NK-92 (cell line): ENCODE data around the gene BICD1.
"Not testable (repeated sequence)": the region's sequence is repeated elsewhere in the genome, so short reads cannot be mapped to it uniquely, and the experiment has no call there.

ENCODE experiments used
- DNase-seq: peaks from one replicate; lab custom pipeline; 2025; ENCODE audit not compliant: unreplicated experiment; lab: John Stamatoyannopoulos, UW

Gene BICD1

DNA sequence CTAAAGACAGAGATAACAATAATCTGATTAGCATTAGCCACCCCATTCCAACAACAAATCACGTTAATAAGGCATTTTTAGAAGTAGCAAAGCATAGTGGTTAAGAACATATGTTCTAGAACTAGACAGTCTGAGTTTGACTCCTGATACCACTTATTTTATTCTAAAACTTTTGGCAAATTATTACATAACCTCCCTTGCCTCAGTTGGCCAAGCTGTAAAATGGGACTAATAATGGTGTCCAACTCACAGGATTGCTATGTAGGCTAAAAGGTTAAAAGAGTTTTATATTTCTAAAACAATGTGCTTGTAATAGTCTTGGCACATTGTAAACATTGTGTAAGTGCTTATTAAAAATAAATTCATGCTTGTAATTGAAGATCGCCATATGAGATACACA is 168.0 kb downstream of the BICD1 start:
- DNase-seq = no peak

GRCh38 chr12:32275520-32275919 is 168.9 kb downstream of the BICD1 start:
- not testable (repeated sequence) for DNase-seq

DNA sequence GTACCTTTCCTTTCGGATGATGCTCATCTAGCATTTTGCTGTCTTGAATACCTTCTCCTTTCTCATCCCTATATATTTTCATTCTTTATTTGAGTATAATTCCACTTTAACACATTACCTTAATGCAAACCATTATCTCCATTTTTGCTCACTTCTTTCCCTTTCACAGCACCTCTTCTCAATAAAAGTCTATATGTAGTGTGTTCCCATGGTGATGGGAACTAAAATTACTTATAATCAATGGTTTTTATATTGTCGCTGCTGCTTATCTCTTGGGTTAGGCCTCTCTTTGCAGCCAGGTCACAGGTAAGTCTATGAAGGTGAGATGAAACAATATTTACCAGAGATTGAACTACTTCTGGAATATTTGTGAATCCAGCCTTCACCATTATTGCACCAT is 171.1 kb downstream of the BICD1 start:
- no peak for DNase-seq

- no peak for DNase-seq
These were observed 174.5 kb downstream of the BICD1 start for GRCh38 chr12:32281098-32281497.

DNA sequence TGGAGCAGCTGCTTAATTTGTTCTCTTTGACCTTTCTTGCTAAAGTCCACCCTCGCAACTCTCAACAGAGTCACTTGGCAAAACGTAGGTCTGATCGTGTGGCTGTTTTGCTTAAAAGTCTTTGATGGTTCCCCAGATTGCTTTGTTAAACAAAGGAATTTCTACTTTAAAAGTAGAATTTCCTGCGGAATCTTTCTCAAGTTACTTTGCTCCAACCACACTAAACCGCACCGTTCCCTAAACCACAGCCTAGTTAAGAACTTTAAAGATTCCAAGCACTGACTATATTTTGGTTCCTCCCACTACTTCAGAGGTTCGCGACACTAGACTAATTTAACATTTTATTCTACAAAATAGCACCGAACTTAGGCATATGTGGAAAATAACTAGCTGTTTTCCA is 177.9 kb downstream of the BICD1 start:
- no peak for DNase-seq

GRCh38 chr12:32285021-32285420 is 178.4 kb downstream of the BICD1 start:
- DNase-seq = no peak

GRCh38 chr12:32285489-32285888 is 178.8 kb downstream of the BICD1 start:
- no peak for DNase-seq

GRCh38 chr12:32290411-32290810 is 183.8 kb downstream of the BICD1 start:
- DNase-seq = no peak

DNA sequence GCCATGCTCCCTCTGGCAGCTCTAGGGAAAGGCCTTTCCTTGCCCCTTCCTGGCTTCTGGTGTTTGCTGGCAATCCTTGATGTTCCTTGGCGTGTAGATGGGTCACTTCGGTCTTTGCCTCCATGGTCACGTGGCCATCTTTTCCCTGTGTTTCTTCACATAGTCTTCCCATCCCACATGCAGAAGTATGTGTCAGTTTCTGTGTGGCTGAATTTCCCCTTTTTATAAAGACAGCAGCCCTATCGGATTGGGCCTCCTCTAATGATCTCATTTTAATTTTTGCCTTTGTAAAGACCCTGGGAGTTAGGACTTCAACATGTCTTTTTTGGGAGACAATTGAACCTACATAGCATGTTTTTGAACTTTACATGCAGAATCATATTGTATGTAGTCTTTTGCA is 185.5 kb downstream of the BICD1 start:
- DNase-seq = no peak

- no peak for DNase-seq
These were observed 187.3 kb downstream of the BICD1 start for GRCh38 chr12:32293808-32294419.

DNA sequence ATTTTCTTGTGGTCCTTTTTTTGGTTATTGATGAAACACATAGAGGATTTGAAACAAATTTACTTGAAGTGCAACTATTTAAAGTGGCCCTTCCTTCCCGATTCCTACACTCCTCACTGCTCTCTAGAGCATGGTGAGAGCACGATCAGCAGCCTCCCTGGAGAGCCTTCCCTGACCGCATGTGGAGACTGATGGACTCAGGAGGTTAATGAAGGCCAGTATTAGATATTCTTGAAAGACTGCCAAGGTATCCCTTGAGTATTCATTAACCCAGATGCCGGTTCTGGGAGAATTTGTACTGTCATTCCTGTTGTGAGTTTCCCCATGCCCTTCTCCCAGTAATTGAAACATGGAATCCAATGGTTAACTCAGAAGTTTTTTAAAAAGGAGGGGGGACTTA is 189.9 kb downstream of the BICD1 start:
- DNase-seq = no peak

DNA sequence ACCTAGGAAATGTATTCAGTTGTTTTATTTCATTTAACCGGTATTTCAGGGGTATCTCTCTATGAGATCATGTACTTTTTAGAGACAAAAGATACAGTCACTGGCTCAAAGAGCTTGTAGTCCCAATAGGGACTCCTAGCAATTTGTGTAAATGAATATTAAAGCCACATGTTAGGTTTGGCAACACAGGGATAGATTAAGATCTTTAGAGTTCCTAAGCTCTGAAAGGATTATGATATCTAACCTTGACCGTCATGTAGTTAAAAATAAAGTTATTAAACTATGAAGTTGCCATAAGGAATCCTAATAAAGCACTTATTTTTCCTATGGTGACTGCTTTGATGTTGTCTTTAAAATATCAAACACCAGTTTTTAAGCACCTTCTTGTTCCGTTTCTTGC is 192.3 kb downstream of the BICD1 start:
- no peak for DNase-seq

DNA sequence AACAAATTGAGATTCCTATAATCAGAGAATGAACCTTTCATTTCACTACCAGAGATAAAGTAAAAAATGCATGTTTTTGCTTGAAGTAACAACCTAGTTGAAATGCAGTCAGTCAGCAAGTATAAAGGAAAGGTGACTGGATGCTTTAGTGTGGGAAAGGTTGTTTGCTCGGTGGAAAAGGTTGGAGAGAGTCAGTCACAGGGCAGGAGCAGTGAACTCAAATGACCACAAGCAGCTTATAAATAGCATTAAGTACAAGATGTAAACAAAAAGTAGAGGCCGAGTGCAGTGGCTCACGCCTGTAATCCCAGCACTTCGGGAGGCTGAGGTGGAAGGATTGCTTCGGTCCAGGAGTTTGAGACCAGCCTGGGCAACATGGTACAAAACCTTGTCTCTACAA is 194.6 kb downstream of the BICD1 start:
- no peak for DNase-seq

GRCh38 chr12:32302218-32303173 is 195.8 kb downstream of the BICD1 start:
- DNase-seq = no peak

GRCh38 chr12:32303174-32303549 is 196.5 kb downstream of the BICD1 start:
- DNase-seq = no peak

GRCh38 chr12:32305163-32305562 is 198.5 kb downstream of the BICD1 start:
- DNase-seq = no peak

- no peak for DNase-seq
These were observed 200.7 kb downstream of the BICD1 start for GRCh38 chr12:32307326-32307725.

DNA sequence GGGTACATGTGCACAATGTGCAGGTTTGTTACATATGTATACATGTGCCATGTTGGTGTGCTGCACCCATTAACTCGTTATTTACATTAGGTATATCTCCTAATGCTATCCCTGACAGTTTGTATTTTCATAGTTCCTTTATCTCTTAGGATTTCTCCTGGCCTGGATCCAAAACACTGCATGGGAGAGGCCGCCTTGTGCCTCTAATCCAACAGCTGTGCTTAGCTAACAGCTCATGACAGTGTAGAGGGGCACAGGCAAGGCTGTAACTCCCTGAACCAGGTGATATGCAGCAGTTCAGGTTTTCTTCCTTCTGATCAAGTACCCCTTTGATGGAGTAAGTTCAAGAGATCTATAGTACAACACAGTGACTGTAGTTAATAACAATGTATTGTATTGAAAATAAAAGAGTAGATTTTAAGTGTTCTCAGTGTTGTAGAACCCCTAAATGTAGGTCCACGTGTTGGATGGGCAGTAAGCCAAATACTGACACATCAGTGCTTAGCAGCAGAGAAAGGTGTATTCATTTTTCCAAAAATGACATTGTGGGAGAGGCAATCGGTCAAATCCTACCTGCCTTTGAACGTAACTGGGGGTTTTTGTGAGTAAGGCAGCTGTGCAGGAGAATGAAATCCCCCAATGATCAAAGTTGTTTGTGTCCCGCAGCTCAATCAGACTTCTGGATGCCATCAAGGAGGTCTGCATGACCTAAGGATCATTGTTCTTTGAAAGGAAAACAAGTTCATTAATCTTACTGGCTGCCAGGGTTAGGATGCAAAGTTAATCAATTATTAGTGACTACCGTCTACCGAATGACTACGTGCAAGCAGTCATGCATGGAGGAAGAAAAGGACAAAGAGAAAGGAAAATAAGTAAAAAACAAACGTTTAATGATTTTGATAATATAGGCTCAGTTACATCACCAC is 203.4 kb downstream of the BICD1 start:
- DNase-seq = no peak

DNA sequence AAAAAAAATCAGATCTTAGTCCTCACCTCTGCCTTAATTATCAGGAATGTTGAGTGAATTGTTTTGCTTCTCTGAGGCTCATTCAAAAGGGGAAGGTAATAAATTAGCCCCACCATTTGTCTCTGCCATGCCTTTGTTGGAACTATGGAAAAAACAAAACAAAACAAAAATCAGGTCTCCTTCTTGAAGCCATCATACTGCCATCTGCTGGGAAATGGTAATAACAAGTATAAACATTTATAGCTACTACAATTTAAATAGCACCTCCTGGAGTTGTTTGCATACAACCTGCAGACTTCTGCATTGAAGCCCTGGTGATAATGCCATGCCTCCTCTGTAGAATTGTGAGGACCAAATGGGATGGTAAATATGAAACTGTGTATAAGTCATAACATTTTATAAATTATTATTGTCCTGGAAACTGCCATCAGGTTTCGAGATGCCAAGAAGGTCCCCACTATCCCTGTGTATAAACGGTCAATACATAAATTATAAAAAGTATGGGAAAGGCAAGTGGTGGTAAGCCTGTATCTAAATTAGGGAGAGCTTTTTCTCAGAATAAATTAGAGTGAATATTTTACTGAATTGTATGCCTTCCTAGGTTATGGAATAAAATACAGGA is 205.5 kb downstream of the BICD1 start:
- DNase-seq = no peak

DNA sequence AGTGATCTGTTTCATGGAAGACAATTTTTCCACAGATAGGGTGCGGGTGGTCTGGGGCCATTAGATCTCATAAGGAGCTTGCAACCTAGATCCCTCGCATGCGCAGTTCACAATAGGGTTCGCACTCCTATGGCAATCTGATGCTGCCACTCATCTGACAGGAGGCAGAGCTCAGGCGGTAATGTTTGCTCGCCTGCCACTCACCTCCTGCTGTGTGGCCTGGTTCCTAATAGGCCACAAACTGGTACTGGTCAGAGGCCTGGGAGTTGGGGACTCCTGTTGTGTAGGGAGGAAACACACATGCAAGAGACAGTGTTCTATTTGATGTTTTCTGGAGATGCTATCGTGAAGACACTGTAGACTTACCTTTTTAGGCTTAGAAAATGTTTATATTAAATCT is 215.7 kb downstream of the BICD1 start:
- DNase-seq = no peak

GRCh38 chr12:32331133-32331532 is 224.5 kb downstream of the BICD1 start:
- DNase-seq = no peak
